ENCODE results near the gene SETX.
A peak's percentile ranks its signal among the peaks of the same experiment; 100 is the strongest.

- TF ChIP-seq ZNF24 (IDR thresholded peaks at IDR 0.05) (no peak), GABPA (IDR thresholded peaks at IDR 0.05; ENCODE audit: low read depth) (no peak), SREBF1 (IDR thresholded peaks at IDR 0.05; ENCODE audit: low read length) (no peak), NR2C2 (IDR thresholded peaks at IDR 0.05; ENCODE audit: borderline replicate concordance, control insufficient read depth, insufficient read length, low read depth) (no peak), RAD21 (IDR thresholded peaks at IDR 0.05; ENCODE audit: insufficient read depth, low read depth, low read length) (no peak), SPI1 (IDR thresholded peaks at IDR 0.05; ENCODE audit: borderline replicate concordance, insufficient read depth, low read depth, low read length) (no peak), CUX1 (IDR thresholded peaks at IDR 0.05; ENCODE audit: insufficient replicate concordance, low read depth, low read length) (no peak), BCLAF1 (IDR thresholded peaks at IDR 0.05) (no peak), GATAD2B (conservative IDR thresholded peaks at IDR 0.05; ENCODE audit: low read depth) (0 out of 2 replicates have a peak, but pooled peaks have one; percentile 44), SUZ12 (IDR thresholded peaks at IDR 0.05; ENCODE audit: unreplicated experiment) (no peak), CHD2 (IDR thresholded peaks at IDR 0.05; ENCODE audit: borderline replicate concordance, low read depth, low read length) (no peak), POLR2AphosphoS5 (IDR thresholded peaks at IDR 0.05; ENCODE audit: low read length) (no peak)
- TF ChIP-seq, protein P1, sequence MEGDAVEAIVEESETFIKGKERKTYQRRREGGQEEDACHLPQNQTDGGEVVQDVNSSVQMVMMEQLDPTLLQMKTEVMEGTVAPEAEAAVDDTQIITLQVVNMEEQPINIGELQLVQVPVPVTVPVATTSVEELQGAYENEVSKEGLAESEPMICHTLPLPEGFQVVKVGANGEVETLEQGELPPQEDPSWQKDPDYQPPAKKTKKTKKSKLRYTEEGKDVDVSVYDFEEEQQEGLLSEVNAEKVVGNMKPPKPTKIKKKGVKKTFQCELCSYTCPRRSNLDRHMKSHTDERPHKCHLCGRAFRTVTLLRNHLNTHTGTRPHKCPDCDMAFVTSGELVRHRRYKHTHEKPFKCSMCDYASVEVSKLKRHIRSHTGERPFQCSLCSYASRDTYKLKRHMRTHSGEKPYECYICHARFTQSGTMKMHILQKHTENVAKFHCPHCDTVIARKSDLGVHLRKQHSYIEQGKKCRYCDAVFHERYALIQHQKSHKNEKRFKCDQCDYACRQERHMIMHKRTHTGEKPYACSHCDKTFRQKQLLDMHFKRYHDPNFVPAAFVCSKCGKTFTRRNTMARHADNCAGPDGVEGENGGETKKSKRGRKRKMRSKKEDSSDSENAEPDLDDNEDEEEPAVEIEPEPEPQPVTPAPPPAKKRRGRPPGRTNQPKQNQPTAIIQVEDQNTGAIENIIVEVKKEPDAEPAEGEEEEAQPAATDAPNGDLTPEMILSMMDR (IDR thresholded peaks at IDR 0.05 in 2 of 3, conservative IDR thresholded peaks at IDR 0.05 in 1 of 3; ENCODE audit: control insufficient read depth in 2 of 3, extremely low read depth in 1 of 3, insufficient read depth in 1 of 3, low read depth in 3 of 3, low read length in 3 of 3): no peak
- TF ChIP-seq, protein P2, sequence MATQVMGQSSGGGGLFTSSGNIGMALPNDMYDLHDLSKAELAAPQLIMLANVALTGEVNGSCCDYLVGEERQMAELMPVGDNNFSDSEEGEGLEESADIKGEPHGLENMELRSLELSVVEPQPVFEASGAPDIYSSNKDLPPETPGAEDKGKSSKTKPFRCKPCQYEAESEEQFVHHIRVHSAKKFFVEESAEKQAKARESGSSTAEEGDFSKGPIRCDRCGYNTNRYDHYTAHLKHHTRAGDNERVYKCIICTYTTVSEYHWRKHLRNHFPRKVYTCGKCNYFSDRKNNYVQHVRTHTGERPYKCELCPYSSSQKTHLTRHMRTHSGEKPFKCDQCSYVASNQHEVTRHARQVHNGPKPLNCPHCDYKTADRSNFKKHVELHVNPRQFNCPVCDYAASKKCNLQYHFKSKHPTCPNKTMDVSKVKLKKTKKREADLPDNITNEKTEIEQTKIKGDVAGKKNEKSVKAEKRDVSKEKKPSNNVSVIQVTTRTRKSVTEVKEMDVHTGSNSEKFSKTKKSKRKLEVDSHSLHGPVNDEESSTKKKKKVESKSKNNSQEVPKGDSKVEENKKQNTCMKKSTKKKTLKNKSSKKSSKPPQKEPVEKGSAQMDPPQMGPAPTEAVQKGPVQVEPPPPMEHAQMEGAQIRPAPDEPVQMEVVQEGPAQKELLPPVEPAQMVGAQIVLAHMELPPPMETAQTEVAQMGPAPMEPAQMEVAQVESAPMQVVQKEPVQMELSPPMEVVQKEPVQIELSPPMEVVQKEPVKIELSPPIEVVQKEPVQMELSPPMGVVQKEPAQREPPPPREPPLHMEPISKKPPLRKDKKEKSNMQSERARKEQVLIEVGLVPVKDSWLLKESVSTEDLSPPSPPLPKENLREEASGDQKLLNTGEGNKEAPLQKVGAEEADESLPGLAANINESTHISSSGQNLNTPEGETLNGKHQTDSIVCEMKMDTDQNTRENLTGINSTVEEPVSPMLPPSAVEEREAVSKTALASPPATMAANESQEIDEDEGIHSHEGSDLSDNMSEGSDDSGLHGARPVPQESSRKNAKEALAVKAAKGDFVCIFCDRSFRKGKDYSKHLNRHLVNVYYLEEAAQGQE (IDR thresholded peaks at IDR 0.05; ENCODE audit: low read depth, low read length): no peak
Measured at GRCh38 chr9:132240841-132241482, 113.8 kb downstream of the SETX start.

All from GM12878 (cell line).